DND-41 (cell line): Measurements from ENCODE around the gene PPP1R2C.

Experiments
- CTCF ChIP-seq: IDR thresholded peaks from 2 replicates; pipeline ENCODE4 v1.5.1; 2012; ENCODE audit warnings: borderline replicate concordance, low read length, moderate library complexity, mild to moderate bottlenecking; ENCODE audit not compliant: poor library complexity, severe bottlenecking; ENCODE audit errors: extremely low read depth
- EZH2 ChIP-seq: IDR thresholded peaks from 3 replicates; pipeline ENCODE4 v1.6.1; 2012; ENCODE audit warnings: borderline replicate concordance, low read depth, mild to moderate bottlenecking, moderate library complexity, low read length, inconsistent platforms; ENCODE audit not compliant: severe bottlenecking

- no peak for TF ChIP-seq CTCF
- TF ChIP-seq EZH2: no peak
Observed at GRCh38 chrX:42778096-42778495, at the start of gene PPP1R2C.
